ENCODE data around the gene TMIE. TPM values are rescaled to one million over a fixed set of nuclear protein-coding genes. Genes with fewer than 3 reads are reported as not detected.
"Not testable (repeated sequence)": the region's sequence is repeated elsewhere in the genome, so short reads cannot be mapped to it uniquely, and the experiment has no call there.

TMIE gene
- total and polyA plus RNA-seq, 2 donors = 0.26 to 1.0 TPM

GRCh38 chr3:46724424-46724823 lies 23.2 kb downstream of the TMIE start:
- no peak for DNase-seq (ENCODE audit: extremely low spot score)
- no peaks in the 10 kb centered on the region for H3K36me3 ChIP-seq (ENCODE audit: insufficient read depth)
- WGBS = 86% methylated on average over 4 of the region's 4 CpGs
- H3K4me3 ChIP-seq (ENCODE audit: low read depth, low read length) = no peak overlapping the region
- H3K4me1 ChIP-seq (ENCODE audit: insufficient read depth) = no peaks in the 10 kb centered on the region
- no peak overlapping the region for H3K27ac ChIP-seq (ENCODE audit: low read depth)

DNA sequence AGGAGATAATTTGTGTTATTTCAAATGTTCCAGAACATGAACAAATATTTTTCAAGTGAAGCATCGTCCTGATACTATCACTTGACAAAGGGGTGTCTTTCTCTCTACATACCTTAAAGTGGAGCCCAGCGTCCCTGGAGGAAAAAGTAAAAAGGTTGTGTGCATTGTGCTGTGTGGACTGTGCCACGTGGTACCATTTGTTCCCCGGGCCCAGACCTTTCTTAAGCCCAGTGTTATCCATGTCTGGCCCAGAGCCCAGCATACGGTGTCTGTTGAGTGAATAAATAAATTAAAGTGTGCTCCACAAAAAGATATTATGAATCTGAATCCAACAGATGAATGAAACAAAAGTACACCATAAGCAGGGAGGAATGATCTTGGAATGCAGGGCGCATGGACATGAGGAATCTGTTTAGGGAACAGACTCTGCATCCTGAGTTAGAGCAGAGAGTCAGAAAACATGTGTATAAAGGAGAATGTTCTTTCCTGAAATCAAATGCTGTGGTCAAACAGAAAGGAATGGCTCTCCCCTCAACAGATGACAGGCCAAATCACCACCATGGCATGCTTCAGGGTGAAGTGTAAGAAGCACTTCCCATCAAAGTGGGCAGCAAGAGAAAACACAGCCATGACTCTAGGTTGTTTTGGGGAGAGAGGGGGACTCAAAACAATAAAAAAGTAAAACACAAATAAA lies 24.6 kb downstream of the TMIE start:
- Histone ChIP-seq H3K36me3 (ENCODE audit: insufficient read depth) (no peaks in the 10 kb centered on the region), H3K27ac (ENCODE audit: low read depth) (no peak overlapping the region), H3K4me3 (ENCODE audit: low read depth, low read length) (no peak overlapping the region), H3K4me1 (ENCODE audit: insufficient read depth) (no peaks in the 10 kb centered on the region)
- WGBS = 31% methylated on average over 6 of the region's 6 CpGs
- no peak for DNase-seq (ENCODE audit: extremely low spot score)

GRCh38 chr3:46729038-46729437 lies 27.8 kb downstream of the TMIE start:
- Histone ChIP-seq H3K4me3 (ENCODE audit: low read depth, low read length) (no peak overlapping the region), H3K36me3 (ENCODE audit: insufficient read depth) (no peaks in the 10 kb centered on the region), H3K27ac (ENCODE audit: low read depth) (no peak overlapping the region), H3K4me1 (ENCODE audit: insufficient read depth) (no peaks in the 10 kb centered on the region)
- no peak for DNase-seq (ENCODE audit: extremely low spot score)
- 79% methylated on average over 4 of the region's 4 CpGs for WGBS

DNA sequence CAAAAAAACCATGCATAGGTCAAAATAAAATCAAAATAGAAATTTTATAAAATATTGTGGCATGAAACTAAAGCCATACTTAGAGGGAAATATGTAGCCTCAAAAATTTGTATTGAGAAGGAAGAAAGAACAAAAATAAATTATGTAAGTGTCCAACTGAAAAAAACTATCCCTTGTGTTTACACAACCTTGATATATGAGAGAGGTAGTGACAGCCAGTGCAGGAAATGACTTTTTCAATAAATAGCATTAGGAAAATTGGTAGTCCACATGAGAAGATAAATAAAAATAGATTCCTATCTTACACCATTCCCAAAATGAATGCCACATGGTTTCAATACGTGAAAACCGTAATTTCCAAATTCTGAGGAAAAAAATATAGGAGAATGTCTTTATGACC lies 29.6 kb downstream of the TMIE start:
- Histone ChIP-seq H3K36me3 (ENCODE audit: insufficient read depth) (no peaks in the 10 kb centered on the region), H3K27ac (ENCODE audit: low read depth) (no peak overlapping the region), H3K4me1 (ENCODE audit: insufficient read depth) (no peaks in the 10 kb centered on the region), H3K4me3 (ENCODE audit: low read depth, low read length) (no peak overlapping the region)
- DNase-seq (ENCODE audit: extremely low spot score) = no peak
- WGBS = 70% methylated on average over 2 of the region's 2 CpGs

DNA sequence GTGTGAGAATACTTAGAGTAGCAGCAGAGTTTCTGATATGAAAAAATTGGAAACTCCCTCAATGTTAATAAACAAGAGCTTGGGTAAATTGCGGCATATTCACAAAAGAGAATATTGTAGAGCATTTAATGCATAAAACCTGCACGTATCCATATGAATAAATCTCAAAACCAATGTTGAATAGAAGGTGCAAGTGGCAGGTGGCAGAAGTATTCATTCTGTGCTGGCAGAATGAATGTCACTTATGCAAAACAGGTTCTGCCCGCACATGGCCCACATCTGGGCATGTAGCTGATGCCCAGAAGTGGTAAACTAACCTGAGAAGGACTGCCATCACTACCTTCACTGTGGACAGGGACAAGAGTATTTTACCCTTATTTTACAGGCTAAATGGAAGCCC lies 30.6 kb downstream of the TMIE start:
- no peak overlapping the region for H3K27ac ChIP-seq (ENCODE audit: low read depth)
- H3K4me3 ChIP-seq (ENCODE audit: low read depth, low read length) = no peak overlapping the region
- no peaks in the 10 kb centered on the region for H3K4me1 ChIP-seq (ENCODE audit: insufficient read depth)
- DNase-seq (ENCODE audit: extremely low spot score) = no peak
- H3K36me3 ChIP-seq (ENCODE audit: insufficient read depth) = no peaks in the 10 kb centered on the region
- WGBS = 90% methylated on average over 3 of the region's 3 CpGs

DNA sequence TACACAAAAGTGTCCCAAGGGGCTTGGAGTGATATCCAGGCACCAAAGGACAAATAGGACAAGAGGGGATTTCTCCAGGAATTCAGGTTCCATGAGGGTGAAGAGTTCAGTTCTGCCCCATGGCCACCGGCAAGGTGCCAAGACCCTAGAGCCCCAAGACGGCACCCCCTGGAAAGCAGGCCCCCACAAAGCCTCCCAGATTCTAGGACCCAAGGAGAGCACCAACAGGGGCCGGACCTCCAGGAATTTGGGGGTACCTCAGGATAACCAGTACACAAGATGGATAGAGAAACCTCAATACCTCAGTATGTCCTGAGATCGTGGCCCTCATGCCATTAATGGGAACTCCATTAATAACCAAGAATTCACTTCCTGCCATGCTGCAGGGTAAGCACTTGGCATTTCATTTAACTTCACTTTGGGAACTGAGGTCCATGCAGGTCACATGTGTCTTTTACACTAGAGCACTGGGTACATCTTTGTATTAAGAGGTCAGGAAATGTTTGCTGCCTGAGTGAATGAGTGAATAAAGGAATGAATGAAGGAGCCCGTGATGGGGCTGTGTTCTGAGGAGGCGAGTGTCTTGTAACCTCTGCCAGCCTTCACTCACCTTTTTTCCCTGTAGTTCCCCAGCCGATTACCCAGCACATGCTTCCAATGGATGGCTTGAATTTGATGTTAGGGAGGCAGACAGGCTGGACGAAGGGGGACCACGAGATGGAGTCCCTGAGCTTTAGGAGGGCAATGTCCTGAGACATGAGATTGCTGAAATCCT lies 32.0 kb downstream of the TMIE start:
- DNase-seq (ENCODE audit: extremely low spot score) = no peak
- WGBS = 78% methylated on average over 9 of the region's 9 CpGs
- H3K4me3 ChIP-seq (ENCODE audit: low read depth, low read length) = no peak overlapping the region
- H3K4me1 ChIP-seq (ENCODE audit: insufficient read depth) = no peaks in the 10 kb centered on the region
- no peaks in the 10 kb centered on the region for H3K36me3 ChIP-seq (ENCODE audit: insufficient read depth)
- no peak overlapping the region for H3K27ac ChIP-seq (ENCODE audit: low read depth)

GRCh38 chr3:46734773-46735172 lies 33.6 kb downstream of the TMIE start:
- Histone ChIP-seq H3K4me3 (ENCODE audit: low read depth, low read length) (no peak overlapping the region), H3K27ac (ENCODE audit: low read depth) (no peak overlapping the region), H3K36me3 (ENCODE audit: insufficient read depth) (no peaks in the 10 kb centered on the region), H3K4me1 (ENCODE audit: insufficient read depth) (no peaks in the 10 kb centered on the region)
- no peak for DNase-seq (ENCODE audit: extremely low spot score)
- WGBS = 66% methylated on average over 4 of the region's 4 CpGs

DNA sequence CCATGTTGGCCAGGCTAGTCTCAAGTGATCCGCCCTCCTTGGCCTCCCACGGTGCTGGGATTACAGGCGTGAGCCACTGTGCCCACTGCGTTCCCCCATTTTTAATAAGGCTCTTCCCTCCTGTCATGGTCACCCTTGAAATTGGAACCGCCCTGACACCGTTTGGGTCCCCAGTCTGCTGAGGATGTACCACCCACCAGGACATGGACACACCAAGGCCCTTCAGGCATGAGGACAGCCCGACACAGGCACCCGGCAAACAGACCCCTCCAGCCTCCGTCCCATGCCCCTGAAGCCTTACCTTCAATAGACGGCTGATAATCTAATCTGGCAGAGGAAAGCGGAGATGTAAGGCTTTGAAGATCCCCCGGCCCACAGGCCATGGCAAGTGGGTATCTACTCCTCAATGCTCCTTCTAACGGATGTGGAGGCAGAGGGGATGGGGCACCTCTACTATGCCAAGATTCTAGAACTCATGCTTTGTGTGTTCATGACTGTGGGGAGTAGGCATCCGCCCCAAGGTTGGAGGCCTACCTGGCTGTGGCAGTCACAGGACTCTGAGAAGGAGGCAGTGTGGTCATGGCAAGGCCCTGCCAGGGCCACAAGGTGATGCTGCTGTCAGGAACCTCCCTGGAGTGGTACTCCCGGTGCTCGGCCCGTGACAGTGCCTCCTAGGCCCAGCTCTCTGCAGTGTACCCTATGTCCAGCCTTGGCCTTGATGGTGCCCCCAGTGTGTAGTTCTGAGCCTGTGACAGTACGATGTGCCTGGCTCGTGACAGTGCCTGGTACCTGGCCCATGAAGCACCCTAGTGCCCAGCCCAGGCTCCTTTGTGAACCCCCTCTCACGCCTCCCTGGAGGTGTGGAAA lies 35.0 kb downstream of the TMIE start:
- H3K4me1 ChIP-seq (ENCODE audit: insufficient read depth) = no peaks in the 10 kb centered on the region
- no peak for DNase-seq (ENCODE audit: extremely low spot score)
- H3K27ac ChIP-seq (ENCODE audit: low read depth) = no peak overlapping the region
- 85% methylated on average over 20 of the region's 20 CpGs for WGBS
- no peaks in the 10 kb centered on the region for H3K36me3 ChIP-seq (ENCODE audit: insufficient read depth)
- H3K4me3 ChIP-seq (ENCODE audit: low read depth, low read length) = no peak overlapping the region

- H3K36me3 ChIP-seq (ENCODE audit: insufficient read depth) = no peaks in the 10 kb centered on the region
- no peak overlapping the region for H3K27ac ChIP-seq (ENCODE audit: low read depth)
- WGBS = 65% methylated on average over 4 of the region's 4 CpGs
- DNase-seq (ENCODE audit: extremely low spot score) = no peak
- no peaks in the 10 kb centered on the region for H3K4me1 ChIP-seq (ENCODE audit: insufficient read depth)
- H3K4me3 ChIP-seq (ENCODE audit: low read depth, low read length) = no peak overlapping the region
Observed at GRCh38 chr3:46737329-46737731, 36.1 kb downstream of the TMIE start.

GRCh38 chr3:46739565-46739964 lies 38.4 kb downstream of the TMIE start:
- H3K27ac ChIP-seq (ENCODE audit: low read depth); H3K4me3 ChIP-seq (ENCODE audit: low read depth, low read length); H3K36me3 ChIP-seq (ENCODE audit: insufficient read depth); DNase-seq (ENCODE audit: extremely low spot score); H3K4me1 ChIP-seq (ENCODE audit: insufficient read depth): not testable (repeated sequence)
- WGBS = 97% methylated on average over 3 of the region's 3 CpGs

DNA sequence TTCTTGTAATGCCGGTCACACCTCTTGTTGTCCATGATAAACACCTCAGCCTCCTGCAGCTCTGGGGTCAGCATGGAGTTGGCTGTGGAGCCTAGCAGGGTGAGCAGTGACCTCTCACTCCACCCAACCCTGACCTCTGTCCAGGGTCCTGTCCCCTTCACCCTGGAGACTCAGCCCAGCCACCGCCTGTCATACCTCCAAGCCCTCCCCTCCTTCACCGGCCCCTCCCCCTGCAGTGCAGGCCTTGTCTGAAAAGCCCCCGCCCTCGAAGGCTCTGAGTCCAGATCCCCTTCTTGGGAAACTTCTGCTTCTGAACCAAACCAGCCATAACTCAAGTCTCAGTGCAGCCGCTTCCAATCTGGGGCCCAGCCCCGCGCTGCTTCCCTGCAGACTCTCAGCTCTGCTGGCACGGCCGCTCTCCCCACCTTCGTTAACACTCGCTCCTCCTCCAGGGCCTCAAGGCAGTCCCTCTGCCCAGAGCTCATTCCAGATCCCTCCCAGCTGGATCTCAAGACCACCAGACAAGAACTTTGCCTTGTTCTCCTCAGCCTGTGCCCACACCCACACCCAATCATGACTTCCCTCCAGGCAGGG lies 41.9 kb downstream of the TMIE start:
- 58% methylated on average over 12 of the region's 12 CpGs for WGBS
- H3K36me3 ChIP-seq (ENCODE audit: insufficient read depth) = no peaks in the 10 kb centered on the region

GRCh38 chr3:46746711-46747110 lies 45.5 kb downstream of the TMIE start:
- H3K27ac ChIP-seq (ENCODE audit: low read depth) = no peak overlapping the region
- no peaks in the 10 kb centered on the region for H3K4me1 ChIP-seq (ENCODE audit: insufficient read depth)
- DNase-seq (ENCODE audit: extremely low spot score) = no peak
- no peaks in the 10 kb centered on the region for H3K36me3 ChIP-seq (ENCODE audit: insufficient read depth)
- H3K4me3 ChIP-seq (ENCODE audit: low read depth, low read length) = no peak overlapping the region

More for the DNA sequence above, 41.9 kb downstream of the TMIE start:
- H3K27ac ChIP-seq (ENCODE audit: low read depth) = no peak overlapping the region
- H3K4me1 ChIP-seq (ENCODE audit: insufficient read depth) = no peaks in the 10 kb centered on the region
- DNase-seq (ENCODE audit: extremely low spot score) = no peak
- H3K4me3 ChIP-seq (ENCODE audit: low read depth, low read length) = no peak overlapping the region

- H3K36me3 ChIP-seq (ENCODE audit: insufficient read depth) = no peaks in the 10 kb centered on the region
- 70% methylated on average over 2 of the region's 2 CpGs for WGBS
- no peak overlapping the region for H3K27ac ChIP-seq (ENCODE audit: low read depth)
- H3K4me3 ChIP-seq (ENCODE audit: low read depth, low read length) = no peak overlapping the region
- H3K4me1 ChIP-seq (ENCODE audit: insufficient read depth) = no peaks in the 10 kb centered on the region
- no peak for DNase-seq (ENCODE audit: extremely low spot score)
Observed at GRCh38 chr3:46748170-46748569, 47.0 kb downstream of the TMIE start.
